Measurements from ENCODE around the gene IPMK.

IPMK gene

DNA sequence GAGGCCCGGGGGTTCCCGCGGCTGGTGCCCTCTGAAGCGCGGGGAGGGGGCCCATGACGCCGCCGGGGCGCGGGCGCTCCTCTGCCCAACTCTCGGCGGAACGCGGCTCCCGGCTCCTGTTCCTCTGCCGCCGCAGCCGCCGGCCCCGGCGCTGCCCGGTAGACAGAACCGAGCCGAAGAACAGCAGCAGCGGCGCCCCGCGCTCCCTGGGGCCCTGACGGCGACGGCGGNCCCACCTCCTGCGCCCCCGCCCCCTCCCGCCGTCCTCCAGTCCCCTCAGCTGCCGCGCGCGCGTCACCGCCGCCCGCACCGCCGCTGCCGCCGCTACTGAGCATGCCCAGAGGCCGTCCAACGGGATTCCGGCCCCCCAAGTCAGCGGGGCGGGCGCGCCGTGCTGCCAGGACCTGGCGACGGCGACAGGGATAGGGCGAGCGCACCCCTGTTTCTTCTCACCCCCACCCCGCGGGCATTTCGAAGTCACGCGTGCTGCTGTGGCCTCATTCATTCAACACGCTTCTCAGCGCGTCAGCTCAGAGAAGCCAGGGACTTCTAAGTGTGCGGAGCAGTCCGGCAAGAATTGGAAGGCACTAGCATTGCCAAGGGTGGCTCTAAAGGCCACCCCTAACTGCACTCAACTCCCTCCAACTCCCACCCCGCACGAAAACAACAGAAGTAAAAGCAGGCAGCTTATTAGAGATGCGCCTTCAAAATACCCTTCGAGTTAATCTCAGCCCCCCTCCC is at the start of gene IPMK:
IPMK (minus strand) TSS at position 182 of the 741 bp plus-strand sequence. CDS start 283 bp downstream, outside the sequence.
- DNase-seq (ENCODE audit: extremely low read depth, insufficient read length) = peak; percentile 98
- H3K36me3 ChIP-seq (ENCODE audit: control insufficient read depth, insufficient read depth, low read length) = no peaks in the 10 kb centered on the region
- TF ChIP-seq CTCF (IDR thresholded peaks at IDR 0.05; ENCODE audit: insufficient read depth, low read length, poor library complexity, severe bottlenecking) = no peak

GRCh38 chr10:58316874-58317273 is 49.2 kb upstream of the IPMK start:
- H3K4me3 ChIP-seq (replicated peaks; ENCODE audit: low read depth, low read length) = no peak overlapping the region
- DNase-seq (ENCODE audit: extremely low read depth, insufficient read length) = no peak
- no peaks in the 10 kb centered on the region for H3K27me3 ChIP-seq (replicated peaks; ENCODE audit: control insufficient read depth, insufficient read depth, low read length)
- no peak for TF ChIP-seq CTCF (IDR thresholded peaks at IDR 0.05; ENCODE audit: insufficient read depth, low read length, poor library complexity, severe bottlenecking)
- no peaks in the 10 kb centered on the region for H3K36me3 ChIP-seq (ENCODE audit: control insufficient read depth, insufficient read depth, low read length)

More for the DNA sequence above, at the start of gene IPMK:
- Histone ChIP-seq H3K4me3 (replicated peaks; ENCODE audit: low read depth, low read length) (peak within 1 kb of the TSS; percentile 94), H3K27me3 (replicated peaks; ENCODE audit: control insufficient read depth, insufficient read depth, low read length) (no peaks in the 10 kb centered on the region)

- no peaks in the 10 kb centered on the region for H3K27me3 ChIP-seq (replicated peaks; ENCODE audit: control insufficient read depth, insufficient read depth, low read length)
- H3K4me3 ChIP-seq (replicated peaks; ENCODE audit: low read depth, low read length) = no peak overlapping the region
- H3K36me3 ChIP-seq (ENCODE audit: control insufficient read depth, insufficient read depth, low read length) = no peaks in the 10 kb centered on the region
- TF ChIP-seq CTCF (IDR thresholded peaks at IDR 0.05; ENCODE audit: insufficient read depth, low read length, poor library complexity, severe bottlenecking) = no peak
- DNase-seq (ENCODE audit: extremely low read depth, insufficient read length) = no peak
Measured at GRCh38 chr10:58311026-58311425, 43.3 kb upstream of the IPMK start.

- no peaks in the 10 kb centered on the region for H3K27me3 ChIP-seq (replicated peaks; ENCODE audit: control insufficient read depth, insufficient read depth, low read length)
- DNase-seq (ENCODE audit: extremely low read depth, insufficient read length) = no peak
- H3K4me3 ChIP-seq (replicated peaks; ENCODE audit: low read depth, low read length) = no peak overlapping the region
- TF ChIP-seq CTCF (IDR thresholded peaks at IDR 0.05; ENCODE audit: insufficient read depth, low read length, poor library complexity, severe bottlenecking) = no peak
- no peaks in the 10 kb centered on the region for H3K36me3 ChIP-seq (ENCODE audit: control insufficient read depth, insufficient read depth, low read length)
Measured at GRCh38 chr10:58307676-58308075, 40.0 kb upstream of the IPMK start.

DNA sequence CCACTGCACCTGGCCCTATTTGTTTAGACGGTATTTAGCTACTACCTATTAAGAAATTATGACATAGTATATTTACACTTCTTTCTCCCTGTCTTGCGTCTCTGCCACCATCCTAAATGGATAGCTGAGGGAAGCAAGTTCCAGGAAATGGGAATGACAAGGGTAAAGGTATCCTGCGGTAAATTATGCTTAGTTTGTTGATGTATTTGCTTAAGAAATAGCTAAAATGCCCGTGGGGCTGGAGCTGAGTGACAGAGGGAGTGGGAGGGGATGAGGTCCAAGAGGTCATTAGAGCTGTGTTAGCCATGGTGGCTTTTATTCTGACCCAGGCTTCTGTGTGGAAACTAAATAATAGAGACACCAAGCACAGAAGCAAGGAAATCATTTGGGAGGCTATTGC is 38.1 kb upstream of the IPMK start:
- H3K36me3 ChIP-seq (ENCODE audit: control insufficient read depth, insufficient read depth, low read length) = no peaks in the 10 kb centered on the region
- H3K27me3 ChIP-seq (replicated peaks; ENCODE audit: control insufficient read depth, insufficient read depth, low read length) = no peaks in the 10 kb centered on the region
- no peak for TF ChIP-seq CTCF (IDR thresholded peaks at IDR 0.05; ENCODE audit: insufficient read depth, low read length, poor library complexity, severe bottlenecking)
- no peak for DNase-seq (ENCODE audit: extremely low read depth, insufficient read length)
- H3K4me3 ChIP-seq (replicated peaks; ENCODE audit: low read depth, low read length) = no peak overlapping the region
